ENCODE measurements around the gene TYK2.
"Not testable (repeated sequence)": the region's sequence is repeated elsewhere in the genome, so short reads cannot be mapped to it uniquely, and the experiment has no call there.

The TYK2 gene

GRCh38 chr19:10368101-10368803, 12.1 kb downstream of the TYK2 start:
- no peak for DNase-seq

DNA sequence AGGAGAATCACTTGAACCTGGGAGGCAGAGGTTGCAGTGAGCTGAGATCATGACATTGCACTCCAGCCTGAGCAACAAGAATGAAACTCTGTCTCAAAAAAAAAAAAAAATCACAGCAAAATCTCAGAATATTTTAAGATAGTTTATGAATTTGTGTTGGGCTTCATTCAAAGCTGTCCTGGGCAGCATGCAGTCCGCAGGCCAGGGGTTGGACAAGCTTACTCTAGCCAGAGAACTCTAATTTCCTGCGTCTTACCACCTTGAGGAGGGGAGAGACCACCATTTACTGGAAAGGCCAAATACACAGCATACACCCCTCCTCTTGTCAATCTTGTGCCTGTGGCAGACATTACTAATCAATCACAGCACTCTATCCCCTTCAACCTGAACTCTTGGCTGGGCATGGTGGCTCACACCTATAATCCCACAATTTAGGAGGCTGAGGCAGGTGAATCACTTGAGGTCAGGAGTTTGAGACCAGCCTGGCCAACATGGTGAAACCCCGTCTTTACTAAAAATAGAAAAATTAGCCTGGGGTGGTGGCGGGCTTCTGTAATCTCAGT, 13.3 kb downstream of the TYK2 start:
- not testable (repeated sequence) for DNase-seq

GRCh38 chr19:10365518-10365917, 14.9 kb downstream of the TYK2 start:
- no peak for DNase-seq

DNA sequence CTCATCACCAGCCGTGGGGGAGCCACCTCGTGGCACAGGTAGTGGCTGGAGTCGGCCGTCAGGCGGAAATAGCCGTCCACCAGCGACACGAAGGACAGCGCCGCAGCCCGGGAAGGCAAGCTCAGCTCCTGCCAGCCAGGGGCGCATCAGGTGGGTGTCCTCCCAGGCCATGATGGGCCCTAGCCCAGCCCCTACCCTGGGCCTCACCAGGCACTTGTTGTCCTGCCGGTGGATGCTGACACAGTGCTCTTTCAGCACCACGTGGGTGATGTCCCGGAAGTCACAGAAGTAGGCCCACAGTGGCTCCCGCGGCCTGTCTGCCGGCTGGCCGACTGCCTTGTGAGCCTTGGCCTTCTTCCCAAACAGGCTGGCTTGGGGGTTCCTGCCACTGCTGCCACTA, 15.7 kb downstream of the TYK2 start:
- no peak for DNase-seq

- no peak for DNase-seq
Measured at GRCh38 chr19:10363789-10364281, 16.5 kb downstream of the TYK2 start.

GRCh38 chr19:10362259-10362658, 18.1 kb downstream of the TYK2 start:
- DNase-seq, result no peak

DNA sequence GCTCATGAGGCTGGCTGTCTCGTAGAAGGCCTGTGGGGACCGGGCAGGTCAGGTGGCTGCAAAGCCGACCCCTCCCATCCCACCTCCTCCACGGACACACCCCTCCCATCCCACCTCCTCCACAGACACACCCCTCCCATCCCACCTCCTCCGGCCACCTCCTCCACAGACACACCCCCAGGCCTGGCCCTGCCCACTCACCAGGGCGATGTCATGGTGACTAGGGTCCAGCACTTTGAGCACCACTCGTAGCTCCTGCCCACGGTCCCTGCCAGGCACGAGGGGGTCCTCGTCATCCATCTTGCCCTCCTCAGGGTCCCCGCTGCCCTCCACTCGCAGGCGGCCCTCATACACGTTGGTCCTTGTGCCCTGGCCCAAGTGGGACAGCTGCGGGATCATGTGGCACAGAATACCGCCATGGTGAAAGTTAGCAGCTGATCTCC, 18.8 kb downstream of the TYK2 start:
- no peak for DNase-seq

DNA sequence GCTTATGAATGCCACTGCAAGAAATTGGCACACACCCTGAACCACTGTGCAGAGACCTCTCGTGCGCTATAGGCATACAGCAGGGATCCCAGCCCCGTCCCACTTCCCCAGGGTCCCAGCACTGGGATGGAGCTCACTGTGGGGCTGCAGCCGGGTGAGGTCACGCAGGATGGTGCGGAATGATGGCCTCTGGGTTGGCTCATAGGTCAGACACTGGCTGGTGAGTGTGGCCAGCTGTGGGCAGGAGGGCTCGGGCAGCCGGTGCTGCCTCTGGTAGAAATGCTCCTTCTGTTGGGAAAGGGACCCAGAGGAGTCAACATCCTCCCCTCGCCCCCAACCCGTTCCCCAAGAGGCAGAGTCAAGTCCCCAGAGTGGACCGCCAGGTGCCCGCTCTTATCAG, 23.9 kb downstream of the TYK2 start:
- no peak for DNase-seq

GRCh38 chr19:10353793-10354391, 26.5 kb downstream of the TYK2 start:
- DNase-seq, result no peak

GRCh38 chr19:10352764-10353671, 27.4 kb downstream of the TYK2 start:
- DNase-seq, result no peak

GRCh38 chr19:10346509-10346908, 33.9 kb downstream of the TYK2 start:
- no peak for DNase-seq

GRCh38 chr19:10344780-10345179, 35.6 kb downstream of the TYK2 start:
- no peak for DNase-seq

GRCh38 chr19:10343495-10343894, 36.9 kb downstream of the TYK2 start:
- no peak for DNase-seq

DNA sequence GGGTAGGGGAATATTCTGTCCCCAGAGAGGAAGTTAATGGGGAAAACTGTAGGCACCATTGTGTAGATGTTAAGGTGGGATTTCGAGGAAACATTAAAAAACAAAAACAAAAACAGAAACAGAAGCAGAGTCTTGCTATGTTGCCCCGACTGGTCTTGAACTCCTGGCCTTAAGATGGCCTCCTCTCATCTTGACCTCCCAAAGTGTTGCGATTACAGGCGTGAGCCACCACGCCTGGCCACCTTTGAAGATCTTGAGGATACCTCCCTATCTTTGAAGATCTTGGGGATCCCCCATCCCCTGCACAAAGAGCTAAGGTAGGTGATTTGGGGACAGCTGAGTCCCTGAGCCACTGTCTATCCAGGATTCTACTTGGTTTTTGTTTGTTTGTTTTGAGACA, 40.4 kb downstream of the TYK2 start:
- no peak for DNase-seq

- DNase-seq, result no peak
Measured at GRCh38 chr19:10339380-10339960, 40.9 kb downstream of the TYK2 start, which contains the start of gene ICAM3. Gene ICAM3 (minus strand): TSS chr19:10339624. CDS start chr19:10339614, 10 bp downstream.

DNA sequence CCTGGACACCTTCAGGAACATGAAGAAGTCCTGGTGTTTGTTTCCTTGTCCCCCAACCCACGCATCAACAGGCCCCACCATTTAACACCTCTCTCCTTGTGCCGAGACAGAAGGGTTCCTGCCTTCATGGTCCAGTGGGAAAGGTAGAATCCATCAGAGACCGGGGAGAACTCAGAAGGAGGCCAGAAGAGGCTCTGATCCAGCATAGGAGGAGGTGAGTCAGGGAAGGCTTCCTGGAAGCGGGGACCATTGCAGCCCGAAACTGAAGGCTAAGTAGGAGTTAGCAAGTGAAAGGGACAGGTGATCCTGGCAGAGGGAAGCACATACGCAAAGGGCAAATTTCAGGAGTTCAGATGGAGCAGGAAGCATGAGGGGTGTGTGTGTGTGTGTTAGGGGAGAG, 41.4 kb downstream of the TYK2 start:
- DNase-seq, result no peak

- DNase-seq, result not testable (repeated sequence)
Measured at GRCh38 chr19:10336725-10337124, 43.6 kb downstream of the TYK2 start.

- no peak for DNase-seq
Measured at GRCh38 chr19:10335352-10335985, 44.9 kb downstream of the TYK2 start.

- peak; percentile 90 for DNase-seq
Measured at GRCh38 chr19:10334588-10335351, 45.6 kb downstream of the TYK2 start.

DNA sequence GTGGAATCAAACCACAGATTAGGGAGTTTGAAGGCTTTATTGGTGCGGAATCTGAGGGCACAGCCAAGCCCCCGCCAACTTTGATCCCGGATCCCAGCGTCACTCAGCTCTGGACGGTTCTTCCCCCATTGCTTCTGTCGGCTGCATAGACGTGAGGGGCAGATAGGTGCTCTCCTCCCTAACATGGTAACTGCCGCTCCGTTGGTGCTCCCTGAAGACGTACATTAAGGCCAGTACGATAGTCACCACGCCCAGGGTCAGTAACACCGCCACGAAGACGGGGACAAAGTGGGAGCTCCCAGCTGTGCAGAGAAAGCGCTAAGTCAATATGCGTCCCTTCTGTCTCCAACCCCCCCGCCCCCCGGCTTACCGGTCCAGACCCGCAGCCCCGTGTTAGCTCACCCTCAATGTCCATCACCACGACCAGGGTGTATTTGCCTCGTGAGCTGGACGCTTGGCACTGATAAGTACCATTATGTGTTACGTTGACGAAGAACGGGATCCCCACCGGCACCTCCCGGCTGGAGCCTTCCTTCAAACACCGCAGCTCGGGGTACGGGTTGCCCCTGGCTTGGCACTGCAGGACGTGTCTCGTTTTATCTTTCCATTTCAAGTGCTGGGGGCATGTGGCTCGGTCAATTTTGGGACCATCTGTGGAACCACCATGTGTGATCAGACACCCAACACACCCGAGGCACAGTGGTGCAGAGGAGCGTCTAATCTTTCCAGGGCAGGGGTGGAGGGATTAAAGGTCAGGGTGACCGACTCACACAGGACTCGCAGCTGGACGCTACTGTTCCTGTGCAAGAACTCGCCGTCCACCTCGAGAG, 46.4 kb downstream of the TYK2 start:
- DNase-seq, result no peak

All from kidney glomerular epithelial cell (primary cell).